Glomerular endothelial cell (primary cell): ENCODE data around the gene CLEC3A. TPM values are rescaled to one million over a fixed set of nuclear protein-coding genes. Genes with fewer than 3 reads are reported as not detected.
A peak's percentile ranks its signal among the peaks of the same experiment; 100 is the strongest.
"Not testable (repeated sequence)": the region's sequence is repeated elsewhere in the genome, so short reads cannot be mapped to it uniquely, and the experiment has no call there.

Experiments used
- DNase-seq: peaks from one replicate; pipeline ENCODE4 v3.0.0-alpha.2; 2011; ENCODE audit warnings: low read depth, low spot score; ENCODE audit errors: extremely low read depth
- total RNA-seq: library from RNA; depleted of rRNA; stranded (reverse); fragments of >200 nt; gene quantifications from 2 replicates; pipeline ENCODE4 v1.2.3, GENCODE V29; 2015

The CLEC3A gene
- total RNA-seq = not detected in 2 replicates

GRCh38 chr16:78022347-78023060, at the start of gene CLEC3A:
TSS of gene CLEC3A (plus strand) at chr16:78022548. CDS start at chr16:78022627, 79 bp downstream.
- DNase-seq = no peak

DNA sequence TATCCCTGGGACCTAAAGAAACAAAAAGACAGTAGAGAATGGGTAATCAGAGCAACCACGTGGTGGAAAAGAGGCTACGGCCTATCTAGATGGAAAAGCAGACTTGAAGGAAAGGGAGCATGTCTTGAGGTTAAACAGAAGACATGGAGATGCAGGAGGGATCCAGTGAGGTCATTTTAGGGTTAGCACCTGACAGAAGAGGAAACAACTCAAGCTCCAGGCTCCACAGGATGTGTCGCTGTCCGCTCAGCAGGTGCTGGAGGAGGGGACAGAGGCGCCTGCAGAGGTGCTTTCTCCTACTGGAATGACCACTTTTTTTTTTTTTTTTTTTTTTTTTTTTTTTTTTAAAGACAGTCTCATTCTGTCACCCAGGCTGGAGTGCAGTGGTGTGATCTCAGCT, 47.5 kb upstream of the CLEC3A start:
- DNase-seq = no peak

DNA sequence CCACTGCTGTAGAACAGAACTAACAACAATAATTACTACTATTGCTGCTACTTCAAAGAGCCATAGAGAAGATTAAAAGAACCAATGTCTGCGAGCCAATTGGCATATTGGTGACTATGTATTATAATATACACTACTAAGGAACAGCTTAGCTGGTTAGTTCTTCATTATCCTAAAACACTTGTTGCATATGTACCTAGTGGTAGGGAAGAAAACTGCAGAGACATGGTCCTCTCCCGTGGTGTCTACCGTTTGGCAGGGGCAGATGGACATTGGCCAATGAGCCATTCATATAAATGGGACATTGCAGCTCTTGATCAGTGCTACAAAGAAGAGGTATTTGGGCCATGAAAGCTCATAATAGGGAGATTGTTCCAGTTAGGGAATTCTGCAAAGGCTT, 46.4 kb upstream of the CLEC3A start:
- DNase-seq = no peak

GRCh38 chr16:77977339-77977738, 45.0 kb upstream of the CLEC3A start:
- no peak for DNase-seq

GRCh38 chr16:77985111-77985510, 37.2 kb upstream of the CLEC3A start:
- no peak for DNase-seq

DNA sequence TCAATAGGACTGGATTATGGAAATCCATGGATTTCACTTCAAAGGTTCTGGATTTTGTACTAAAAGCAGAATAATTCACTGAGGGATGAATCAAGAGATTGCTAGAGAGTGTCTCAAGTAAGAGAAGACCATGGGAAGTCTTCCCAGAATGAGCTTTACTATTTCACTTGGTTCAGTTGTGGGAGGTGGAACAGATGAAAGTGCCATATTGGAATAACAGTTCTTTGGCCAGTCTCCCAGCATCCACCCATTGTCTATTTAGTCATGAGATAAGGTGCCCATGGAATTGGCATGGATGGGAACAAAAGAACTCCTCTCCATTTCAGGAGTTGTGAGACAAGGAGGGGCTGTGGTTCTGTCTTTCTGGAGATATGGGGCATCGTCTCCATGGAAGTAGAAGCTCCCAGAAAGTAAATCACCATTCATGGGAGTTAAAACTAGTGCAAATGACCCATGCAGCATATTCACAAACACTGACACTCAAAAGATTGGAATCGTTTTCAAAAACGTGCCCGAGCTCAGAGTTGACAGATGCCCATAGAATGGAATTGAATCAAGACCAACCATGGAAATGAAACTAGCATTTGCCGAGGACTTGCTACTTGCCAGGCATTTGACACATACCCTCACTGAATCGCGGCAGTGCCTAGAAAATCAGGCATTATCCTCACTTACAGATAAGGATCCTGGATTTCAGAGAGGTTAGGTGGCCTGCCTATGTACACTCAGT, 36.2 kb upstream of the CLEC3A start:
- no peak for DNase-seq

GRCh38 chr16:77987810-77988209, 34.5 kb upstream of the CLEC3A start:
- DNase-seq = no peak

- no peak for DNase-seq
Observed at GRCh38 chr16:77989846-77990245, 32.5 kb upstream of the CLEC3A start.

DNA sequence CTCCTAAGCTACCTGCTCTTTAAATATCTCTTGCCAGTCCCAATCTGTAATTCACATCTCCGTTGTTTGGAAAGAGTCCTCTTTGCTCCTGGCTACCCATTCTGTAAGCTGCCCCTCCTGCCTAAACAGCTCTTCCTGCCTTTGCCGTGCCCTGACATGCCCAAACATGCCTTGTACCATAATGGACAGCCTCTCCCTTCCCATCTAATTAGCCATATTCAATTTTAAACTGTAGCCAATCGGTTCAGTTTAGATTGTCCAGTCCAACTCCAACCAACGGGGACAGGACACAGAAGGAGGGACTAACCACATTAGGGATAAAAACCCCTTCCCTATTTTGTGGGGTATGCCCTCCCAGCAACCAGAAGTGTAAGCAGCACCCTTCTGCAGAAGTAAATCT, 30.6 kb upstream of the CLEC3A start:
- DNase-seq = no peak

GRCh38 chr16:77992381-77992780, 30.0 kb upstream of the CLEC3A start:
- DNase-seq = not testable (repeated sequence)

GRCh38 chr16:77993111-77993985, 29.0 kb upstream of the CLEC3A start:
- DNase-seq = no peak

DNA sequence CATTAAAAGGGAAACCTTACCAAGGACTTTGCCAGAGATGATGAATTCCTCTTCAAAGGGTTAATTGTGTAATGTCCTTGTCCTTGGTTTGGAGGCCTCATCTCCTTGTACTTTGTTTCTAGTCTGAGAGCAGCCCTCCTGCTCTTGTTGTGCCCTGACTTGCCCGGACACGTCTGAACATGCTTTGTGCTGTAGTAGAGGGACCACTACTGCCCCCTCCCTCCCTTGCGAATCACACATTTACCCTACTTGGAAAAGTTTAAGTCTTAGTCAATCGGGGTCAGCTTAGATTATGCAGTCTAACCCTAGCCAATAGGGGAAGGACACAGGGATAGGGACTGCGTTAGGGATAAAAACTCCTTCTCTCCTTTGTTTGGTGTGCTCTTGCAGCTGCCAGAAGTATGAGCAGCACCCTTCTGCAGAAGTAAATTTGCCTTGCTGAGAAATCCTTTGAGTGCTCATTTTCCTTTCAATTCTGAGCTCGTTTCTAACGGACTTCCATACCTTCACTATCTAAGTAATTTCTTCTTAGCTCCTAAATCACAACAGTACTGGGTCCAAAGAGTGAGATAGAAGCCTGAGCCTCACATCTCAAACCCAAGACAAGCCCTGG, 26.4 kb upstream of the CLEC3A start:
- no peak for DNase-seq

DNA sequence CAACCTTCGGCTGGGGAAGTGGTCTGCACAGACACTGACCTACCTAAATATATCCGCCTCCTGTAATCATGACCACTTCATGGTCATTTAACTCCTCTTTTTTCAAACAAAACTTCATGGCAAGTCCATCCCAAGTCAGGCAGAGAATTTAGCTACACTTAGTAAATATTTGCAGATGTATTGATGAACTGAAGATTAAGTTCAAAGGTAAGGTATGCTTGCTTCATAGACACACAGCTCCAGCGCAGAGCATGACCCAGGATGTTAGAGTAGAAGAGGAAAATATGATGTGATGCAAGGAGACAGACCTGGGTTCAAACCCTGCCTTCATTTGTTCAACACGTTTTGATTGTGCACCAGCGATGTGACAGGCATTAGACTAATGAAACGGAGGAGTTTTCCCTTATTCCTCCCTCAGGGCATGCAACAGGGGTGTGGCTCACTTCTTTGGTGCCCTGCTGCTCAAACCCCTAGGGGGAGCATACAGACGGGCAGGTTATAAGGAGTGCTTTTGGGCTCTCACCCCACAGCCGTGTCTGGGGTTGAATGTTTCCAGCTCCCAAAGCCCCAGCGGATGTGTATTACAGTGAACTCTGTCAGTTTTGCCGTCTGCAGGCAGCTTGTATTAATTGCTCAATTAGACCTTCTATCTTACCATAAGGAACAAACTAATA, 23.9 kb upstream of the CLEC3A start:
- DNase-seq = no peak

DNA sequence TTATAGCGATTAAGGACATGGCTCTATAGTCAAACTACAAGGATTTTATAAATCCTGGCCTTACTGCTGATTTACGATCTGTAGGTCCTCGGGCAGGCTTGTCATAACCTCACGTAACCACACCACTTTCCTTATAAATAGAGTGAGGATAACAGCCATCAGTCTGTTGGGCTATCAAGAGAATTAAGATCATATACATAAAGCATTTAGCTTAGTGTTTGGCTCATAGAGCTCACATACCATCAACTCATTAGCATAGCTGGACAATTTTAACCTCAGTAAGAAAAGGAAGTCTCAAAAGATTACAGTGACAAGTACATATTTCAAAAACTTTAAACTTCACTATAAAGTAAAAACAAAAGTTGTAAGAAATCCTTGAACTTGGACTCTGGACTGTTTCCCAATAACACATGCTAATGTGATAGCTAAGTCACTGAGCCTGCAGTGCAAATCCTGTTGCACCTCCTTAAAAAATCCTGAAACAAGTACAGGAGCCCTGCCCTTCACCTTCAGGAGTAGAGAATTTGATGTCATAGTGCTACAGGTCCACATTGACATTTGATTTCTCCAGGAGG, 20.8 kb upstream of the CLEC3A start:
- DNase-seq = no peak

DNA sequence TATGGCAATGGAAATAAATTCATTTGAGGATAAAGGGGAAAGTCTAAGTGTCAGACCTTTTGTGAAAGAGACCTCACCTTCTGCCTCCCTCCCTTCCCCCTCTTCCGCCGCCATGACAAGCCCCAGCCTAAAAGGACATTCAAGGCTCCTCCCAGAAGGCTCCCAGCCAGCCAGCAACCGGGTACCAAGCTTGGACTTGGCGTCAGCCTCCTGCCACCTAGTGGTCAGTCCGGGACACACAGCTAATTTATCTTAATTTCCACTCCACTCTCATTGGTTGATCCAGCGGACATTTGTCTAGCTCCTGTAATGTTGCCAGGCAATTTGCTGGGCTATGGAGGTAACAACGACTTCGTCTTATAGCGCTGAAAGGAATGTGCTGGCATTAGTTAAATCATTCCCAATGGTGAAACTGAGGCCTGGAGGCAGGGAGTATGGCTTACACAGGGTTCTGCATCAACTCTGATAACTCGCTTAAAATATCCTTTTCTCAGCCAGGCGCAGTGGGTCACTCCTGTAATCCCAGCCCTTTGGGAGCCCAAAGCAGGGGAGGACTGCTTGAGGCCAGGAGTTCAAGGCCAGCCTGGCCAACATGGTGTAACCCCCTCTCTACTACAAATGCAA, 19.3 kb upstream of the CLEC3A start:
- DNase-seq = peak; percentile 79

- no peak for DNase-seq
Observed at GRCh38 chr16:78004517-78004916, 17.8 kb upstream of the CLEC3A start.

- no peak for DNase-seq
Observed at GRCh38 chr16:78005881-78006280, 16.5 kb upstream of the CLEC3A start.

- no peak for DNase-seq
Observed at GRCh38 chr16:78007121-78007520, 15.2 kb upstream of the CLEC3A start.

- no peak for DNase-seq
Observed at GRCh38 chr16:78024159-78024558, 1.8 kb downstream of the CLEC3A start.

DNA sequence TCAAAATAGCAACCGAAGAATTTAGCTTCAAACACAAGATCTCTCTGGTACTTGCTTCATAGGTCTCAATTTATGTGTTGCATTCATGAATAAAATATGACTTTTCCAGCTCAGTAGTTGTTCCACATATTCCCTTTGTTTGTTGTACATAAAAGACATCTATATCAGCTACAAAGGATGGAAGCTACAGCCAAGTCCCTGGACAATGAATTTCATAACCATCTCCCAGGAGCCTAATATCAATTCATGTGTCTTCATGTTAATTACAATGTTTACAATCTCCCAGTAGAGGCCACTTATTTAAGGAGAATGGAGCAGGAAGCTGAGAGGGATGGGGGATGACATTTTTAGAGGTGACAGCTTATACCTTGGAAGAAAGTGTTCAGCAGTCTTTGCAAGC, 3.3 kb downstream of the CLEC3A start:
- DNase-seq = no peak
